Measurements from ENCODE around the gene PAPOLB. TPM values are rescaled to one million over a fixed set of nuclear protein-coding genes. Genes with fewer than 3 reads are reported as not detected.

Gene PAPOLB
- total RNA-seq, 1 experiment from 2014 or later = 0.13 TPM

DNA sequence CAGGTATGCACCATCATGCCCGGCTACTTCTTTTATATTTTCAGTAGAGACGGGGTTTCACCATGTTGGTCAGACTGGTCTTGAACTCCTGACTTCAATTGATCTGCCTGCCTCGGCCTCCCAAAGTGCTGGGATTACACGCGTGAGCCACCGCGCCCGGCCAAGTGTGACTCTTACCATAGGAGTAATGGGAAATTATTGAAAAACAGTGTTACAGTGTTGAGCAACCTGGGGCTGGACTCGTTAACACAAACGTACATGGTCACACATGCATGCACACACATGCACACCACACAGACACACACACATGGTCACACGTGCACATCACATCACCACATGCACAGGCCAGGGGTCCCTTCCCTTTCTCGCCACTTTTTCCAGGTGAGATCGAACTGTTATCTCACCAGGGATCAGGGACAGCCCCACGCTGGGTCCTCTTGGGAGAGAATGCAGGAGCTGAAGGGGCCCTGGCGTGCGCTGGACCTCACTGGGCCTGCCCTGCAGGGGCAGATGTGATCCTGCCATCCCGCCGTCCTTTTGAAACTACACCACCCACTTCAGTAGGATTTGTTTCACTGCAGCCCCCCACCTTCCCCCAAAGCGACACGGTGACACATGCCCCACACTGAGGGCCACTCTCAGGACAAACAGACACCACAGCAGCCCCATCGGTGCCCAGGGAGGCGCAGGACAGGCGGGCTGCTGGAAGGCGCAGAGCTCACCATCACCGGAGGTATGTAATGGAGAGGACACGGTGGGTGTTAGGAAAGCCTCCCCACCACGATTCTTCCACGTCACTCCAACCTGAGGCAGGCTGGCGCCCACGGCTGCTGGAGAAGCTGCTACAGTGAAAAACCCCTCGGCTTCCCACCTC, 11.5 kb upstream of the PAPOLB start:
- Histone ChIP-seq H3T11ph (ENCODE audit: low read length) (no peak overlapping the region), H3K4me2 (ENCODE audit: insufficient read depth, insufficient read length, low read length) (no peak overlapping the region), H3K23ac (ENCODE audit: insufficient read length, low read depth, low read length) (no peak overlapping the region), H3K4ac (ENCODE audit: low read depth, low read length) (no peak overlapping the region), H2AFZ (ENCODE audit: low read length) (no peak overlapping the region), H3K23me2 (ENCODE audit: insufficient read length, low read depth, low read length, poor library complexity, severe bottlenecking) (no peaks in the 10 kb centered on the region), H3K4me1 (ENCODE audit: insufficient read depth, low read length) (no peaks in the 10 kb centered on the region), H2BK120ac (ENCODE audit: low read depth, low read length, poor library complexity, severe bottlenecking) (no peak overlapping the region), H3K79me1 (ENCODE audit: insufficient read depth, low read depth, low read length, poor library complexity, severe bottlenecking) (no peaks in the 10 kb centered on the region), H4K91ac (ENCODE audit: insufficient read length, low read depth, low read length) (no peak overlapping the region), H2BK12ac (ENCODE audit: insufficient read length, low read depth, low read length) (no peak overlapping the region), H3K14ac (ENCODE audit: insufficient read depth, low read length) (no peak overlapping the region), H4K20me1 (ENCODE audit: control insufficient read depth, insufficient read depth, insufficient read length) (no peaks in the 10 kb centered on the region), H3K9me3 (ENCODE audit: control insufficient read depth, low read depth, low read length) (no peaks in the 10 kb centered on the region), H2BK15ac (ENCODE audit: low read depth, low read length) (no peak overlapping the region), H3K56ac (ENCODE audit: insufficient read length, low read depth, low read length) (no peak overlapping the region), H3K27me3 (ENCODE audit: insufficient read depth, low read length) (no peaks in the 10 kb centered on the region), H4K5ac (ENCODE audit: insufficient read length, low read depth, low read length) (no peak overlapping the region), H2BK20ac (ENCODE audit: low read depth, low read length, poor library complexity, severe bottlenecking) (no peak overlapping the region), H2BK5ac (ENCODE audit: insufficient read length, low read length) (no peak overlapping the region), H3K79me2 (ENCODE audit: insufficient read depth, low read length) (no peaks in the 10 kb centered on the region), H3K9ac (ENCODE audit: extremely low read depth, insufficient read length, low read length) (no peak overlapping the region), H4K8ac (replicated peaks; ENCODE audit: insufficient read length, low read depth, low read length) (no peak overlapping the region), H2AK5ac (ENCODE audit: insufficient read length, low read length) (no peak overlapping the region), H3K18ac (ENCODE audit: insufficient read length, low read depth, low read length) (no peak overlapping the region), H3K27ac (ENCODE audit: insufficient read length, low read depth, low read length) (no peak overlapping the region)
- WGBS (ENCODE audit: extremely low coverage, insufficient read length, low lambda C conversion rate) = no CpG with 5 or more reads among the region's 31 CpGs
- Mint-ChIP-seq H3K4me3 (0 out of 5 replicates have a peak overlapping the region, but pooled peaks of 1 of the 2 experiments have one; percentile 13), H3K27ac (peak overlapping the region in 1 of 3 experiments; percentile 35; a peak in 1 of 7 replicates), H3K4me1 (peaks cover 9 to 20% of the 10 kb centered on the region in 2 experiments), H3K27me3 (ENCODE audit: low read depth) (no peaks in the 10 kb centered on the region), H3K9me3 (peaks cover 2% of the 10 kb centered on the region in 2 experiments; a peak in 1 of 5 replicates), H3K36me3 (ENCODE audit: insufficient read depth in 1 of 3, low read depth in 3 of 3) (peaks cover 0 to 10% (median 3%) of the 10 kb centered on the region in 3 experiments; a peak in 4 of 7 replicates)
- DNase-seq = no peak
- no peak for TF ChIP-seq CTCF (conservative IDR thresholded peaks at IDR 0.05)

Data from H9 (cell line).